Activated naive CD4-positive, alpha-beta T cell treated with anti-CD3 and anti-CD28 coated beads, Interleukin-2, amount 50 U/mL, for 72 hours (primary cell): ENCODE data around the gene F3. TPM values are rescaled to one million over a fixed set of nuclear protein-coding genes. Genes with fewer than 3 reads are reported as not detected.

ENCODE experiments used
- ATAC-seq, 2 donors: fragments of 150-1000 bp; cut with Tn5 transposase; 2 replicates each; pipeline ENCODE4 v1.10.0; 2021; ENCODE audit warnings: mild to moderate bottlenecking in 2 of 2, moderate library complexity in 2 of 2
- DNase-seq, 2 donors: peaks; one replicate each; pipeline ENCODE4 v3.0.0; 2021 to 2022; ENCODE audit warnings: low spot score in 2 of 2
- H3K27ac Mint-ChIP-seq, 2 donors: one replicate each; pipeline ENCODE4 v1.8.0; 2022; ENCODE audit warnings: mild to moderate bottlenecking in 2 of 2, mixed read lengths in 2 of 2
- H3K36me3 Mint-ChIP-seq, 2 donors: one replicate each; pipeline ENCODE4 v1.8.0; 2022; ENCODE audit warnings: mixed read lengths in 2 of 2
- H3K9me3 Mint-ChIP-seq, 2 donors: one replicate each; pipeline ENCODE4 v1.8.0; 2022; ENCODE audit warnings: mixed read lengths in 2 of 2
- total RNA-seq, 2 donors: library from RNA; stranded (reverse); gene quantifications; one replicate each; pipeline ENCODE4 v1.2.3, GENCODE V29; 2022

Gene F3
- total RNA-seq, 2 donors from 2014 or later = 0.18 TPM; not detected in 1

- no peak for DNase-seq
- Mint-ChIP-seq H3K9me3 (no peaks in the 10 kb centered on the region), H3K27ac (no peak overlapping the region), H3K36me3 (peaks cover 0 to 4% of the 10 kb centered on the region in 2 donors)
- ATAC-seq = no peak
These were observed 18.8 kb upstream of the F3 start for GRCh38 chr1:94560333-94560732.

- H3K36me3 Mint-ChIP-seq = peaks cover 0 to 4% of the 10 kb centered on the region in 2 donors
- no peaks in the 10 kb centered on the region for H3K9me3 Mint-ChIP-seq
- ATAC-seq (no peak), DNase-seq (no peak)
- no peak overlapping the region for H3K27ac Mint-ChIP-seq
These were observed 18.4 kb upstream of the F3 start for GRCh38 chr1:94559921-94560320.

- no peak for ATAC-seq
- DNase-seq = no peak
- H3K9me3 Mint-ChIP-seq = no peaks in the 10 kb centered on the region
- H3K27ac Mint-ChIP-seq = no peak overlapping the region
- peaks cover 0 to 4% of the 10 kb centered on the region in 2 donors for H3K36me3 Mint-ChIP-seq
These were observed 13.5 kb upstream of the F3 start for GRCh38 chr1:94555091-94555490.

GRCh38 chr1:94554580-94554979, 13.0 kb upstream of the F3 start:
- ATAC-seq (no peak), DNase-seq (no peak)
- Mint-ChIP-seq H3K27ac (no peak overlapping the region), H3K9me3 (no peaks in the 10 kb centered on the region), H3K36me3 (peaks cover 0 to 4% of the 10 kb centered on the region in 2 donors)

GRCh38 chr1:94553931-94554330, 12.4 kb upstream of the F3 start:
- no peak overlapping the region for H3K27ac Mint-ChIP-seq

GRCh38 chr1:94553323-94553730, 11.8 kb upstream of the F3 start:
- no peak for ATAC-seq
- Mint-ChIP-seq H3K9me3 (no peaks in the 10 kb centered on the region), H3K27ac (no peak overlapping the region), H3K36me3 (no peaks in the 10 kb centered on the region)
- no peak for DNase-seq

More at GRCh38 chr1:94553931-94554330, 12.4 kb upstream of the F3 start:
- Mint-ChIP-seq H3K9me3 (no peaks in the 10 kb centered on the region), H3K36me3 (peaks cover 0 to 4% of the 10 kb centered on the region in 2 donors)
- no peak for ATAC-seq
- DNase-seq = no peak

- no peak for ATAC-seq
These were observed 10.6 kb upstream of the F3 start for GRCh38 chr1:94552071-94552586.

GRCh38 chr1:94551449-94551848, 9.9 kb upstream of the F3 start:
- Mint-ChIP-seq H3K27ac (no peak overlapping the region), H3K9me3 (no peaks in the 10 kb centered on the region), H3K36me3 (no peaks in the 10 kb centered on the region)
- ATAC-seq = no peak
- no peak for DNase-seq

More at GRCh38 chr1:94552071-94552586, 10.6 kb upstream of the F3 start:
- H3K9me3 Mint-ChIP-seq = no peaks in the 10 kb centered on the region
- H3K27ac Mint-ChIP-seq = no peak overlapping the region
- no peak for DNase-seq
- no peaks in the 10 kb centered on the region for H3K36me3 Mint-ChIP-seq

- no peak for DNase-seq
- no peak for ATAC-seq
- H3K27ac Mint-ChIP-seq = peak overlapping the region in 1 of 2 donors; percentile 4
- no peaks in the 10 kb centered on the region for H3K36me3 Mint-ChIP-seq
- H3K9me3 Mint-ChIP-seq = no peaks in the 10 kb centered on the region
These were observed 9.3 kb upstream of the F3 start for GRCh38 chr1:94550800-94551241.

GRCh38 chr1:94550396-94550795, 8.8 kb upstream of the F3 start:
- H3K9me3 Mint-ChIP-seq = no peaks in the 10 kb centered on the region
- DNase-seq (no peak), ATAC-seq (no peak)
- no peak overlapping the region for H3K27ac Mint-ChIP-seq
- no peaks in the 10 kb centered on the region for H3K36me3 Mint-ChIP-seq

GRCh38 chr1:94549706-94550105, 8.1 kb upstream of the F3 start:
- Mint-ChIP-seq H3K9me3 (no peaks in the 10 kb centered on the region), H3K27ac (no peak overlapping the region)
- no peak for ATAC-seq

GRCh38 chr1:94544706-94545490, 3.3 kb upstream of the F3 start:
- ATAC-seq (no peak), DNase-seq (no peak)
- no peak overlapping the region for H3K27ac Mint-ChIP-seq
- no peaks in the 10 kb centered on the region for H3K36me3 Mint-ChIP-seq
- no peaks in the 10 kb centered on the region for H3K9me3 Mint-ChIP-seq

More at GRCh38 chr1:94549706-94550105, 8.1 kb upstream of the F3 start:
- no peak for DNase-seq
- H3K36me3 Mint-ChIP-seq = no peaks in the 10 kb centered on the region

GRCh38 chr1:94543893-94544635, 2.5 kb upstream of the F3 start:
- no peak for ATAC-seq
- DNase-seq = no peak
- Mint-ChIP-seq H3K36me3 (peaks cover 0 to 6% of the 10 kb centered on the region in 2 donors), H3K9me3 (no peaks in the 10 kb centered on the region), H3K27ac (no peak overlapping the region)

- H3K36me3 Mint-ChIP-seq = peaks cover 0 to 6% of the 10 kb centered on the region in 2 donors
- no peaks in the 10 kb centered on the region for H3K9me3 Mint-ChIP-seq
- ATAC-seq = no peak
- DNase-seq = no peak
- H3K27ac Mint-ChIP-seq = no peak overlapping the region
These were observed 1.4 kb upstream of the F3 start for GRCh38 chr1:94543001-94543400.

- Mint-ChIP-seq H3K27ac (no peak overlapping the region), H3K36me3 (peaks cover 0 to 6% of the 10 kb centered on the region in 2 donors), H3K9me3 (no peaks in the 10 kb centered on the region)
- peak; percentile 11 to 22 for ATAC-seq
- no peak for DNase-seq
These were observed 720 bp upstream of the F3 start for GRCh38 chr1:94542088-94542870.

GRCh38 chr1:94540440-94541245, 916 bp downstream of the F3 start:
- H3K9me3 Mint-ChIP-seq = no peaks in the 10 kb centered on the region
- ATAC-seq = no peak
- no peak overlapping the region for H3K27ac Mint-ChIP-seq
- no peak for DNase-seq
- H3K36me3 Mint-ChIP-seq = peaks cover 0 to 6% of the 10 kb centered on the region in 2 donors
